IMR-90 (cell line): ENCODE data around the gene MTX3. TPM values are rescaled to one million over a fixed set of nuclear protein-coding genes. Genes with fewer than 3 reads are reported as not detected.

Experiments used
- ATAC-seq: fragments of 200-7000 bp; cut with Tn5 transposase; 2 replicates; pipeline ENCODE4 v1.9.1; 2020; ENCODE audit warnings: low read depth, mild to moderate bottlenecking, moderate library complexity
- BruUV-seq: library from RNA; stranded (reverse); fragments of 400-500 nt; replicated peaks from 2 replicates; lab custom pipeline; 2021; lab: Mats Ljungman, UMichigan
- CTCF ChIA-PET: fragments of 300-600 bp; formaldehyde crosslinking; extraction: SDS; loops from one replicate; lab custom pipeline; 2021; ENCODE audit warnings: antibody characterized with exemption; lab: Yijun Ruan, JAX
- POLR2A ChIA-PET: fragments of 300-600 bp; sonication (Branson Sonifier 250); formaldehyde crosslinking; loops from one replicate; lab custom pipeline; 2022; ENCODE audit warnings: antibody characterized with exemption; ENCODE audit not compliant: unreplicated experiment; lab: Charles Lee
- DNase-seq: peaks from one replicate; pipeline ENCODE4 v3.0.0; 2013
- H2AFZ ChIP-seq: replicated peaks from 2 replicates; pipeline ENCODE3; 2013; ENCODE audit warnings: low read length, mild to moderate bottlenecking; ENCODE audit not compliant: poor library complexity
- H2AK5ac ChIP-seq: 2 replicates; pipeline ENCODE4 v1.6.1; 2013; ENCODE audit warnings: low read depth, low read length, inconsistent platforms
- H2AK9ac ChIP-seq: replicated peaks from 2 replicates; pipeline ENCODE3; 2013; ENCODE audit warnings: mild to moderate bottlenecking, low read depth, low read length, moderate library complexity; ENCODE audit not compliant: poor library complexity
- H2BK120ac ChIP-seq: 2 replicates; pipeline ENCODE4 v1.6.1; 2013; ENCODE audit warnings: low read depth, low read length, inconsistent platforms
- H2BK15ac ChIP-seq: 3 replicates; pipeline ENCODE4 v1.6.1; 2013; ENCODE audit warnings: low read depth, low read length, inconsistent platforms
- H2BK20ac ChIP-seq: 2 replicates; pipeline ENCODE4 v1.6.1; 2013; ENCODE audit warnings: low read depth, mild to moderate bottlenecking, inconsistent platforms, low read length, moderate library complexity
- H2BK5ac ChIP-seq: 2 replicates; pipeline ENCODE4 v1.6.1; 2013; ENCODE audit warnings: mild to moderate bottlenecking, low read depth, low read length, inconsistent platforms; ENCODE audit not compliant: poor library complexity, severe bottlenecking
- H3K14ac ChIP-seq: replicated peaks from 2 replicates; pipeline ENCODE4 v1.6.1; 2013; ENCODE audit warnings: low read depth, low read length, inconsistent platforms
- H3K18ac ChIP-seq: 2 replicates; pipeline ENCODE4 v1.6.1; 2013; ENCODE audit warnings: low read depth, low read length, control low read depth
- H3K23ac ChIP-seq: 2 replicates; pipeline ENCODE4 v1.6.1; 2013; ENCODE audit warnings: low read depth, low read length, inconsistent platforms
- H3K27ac ChIP-seq: 2 replicates; pipeline ENCODE4 v1.5.1; 2013; ENCODE audit warnings: mild to moderate bottlenecking, control low read depth, low read length; ENCODE audit not compliant: insufficient read depth
- H3K27me3 ChIP-seq: 2 replicates; pipeline ENCODE4 v1.6.1; 2013; ENCODE audit warnings: low read length; ENCODE audit not compliant: control insufficient read depth, insufficient read depth
- H3K36me3 ChIP-seq: 2 replicates; pipeline ENCODE4 v1.6.1; 2013; ENCODE audit warnings: low read length, mixed read lengths; ENCODE audit not compliant: control insufficient read depth, insufficient read depth
- H3K4ac ChIP-seq: 2 replicates; pipeline ENCODE4 v1.6.1; 2013; ENCODE audit warnings: low read depth, low read length, inconsistent platforms
- H3K4me1 ChIP-seq: 2 replicates; pipeline ENCODE4 v1.6.1; 2013; ENCODE audit warnings: low read length, mixed read lengths; ENCODE audit not compliant: control insufficient read depth, insufficient read depth
- H3K4me2 ChIP-seq: 2 replicates; pipeline ENCODE4 v1.6.1; 2013; ENCODE audit warnings: low read depth, mild to moderate bottlenecking, control low read depth, low read length, moderate library complexity
- H3K4me3 ChIP-seq: 2 replicates; pipeline ENCODE4 v1.5.1; 2013; ENCODE audit warnings: low read depth, mild to moderate bottlenecking, control low read depth, low read length, moderate library complexity; ENCODE audit not compliant: insufficient read depth
- H3K56ac ChIP-seq: 2 replicates; pipeline ENCODE4 v1.6.1; 2013; ENCODE audit warnings: low read length, inconsistent platforms; ENCODE audit not compliant: insufficient read depth; ENCODE audit errors: extremely low read depth
- H3K79me1 ChIP-seq, 2 experiments: 2 replicates each; pipeline ENCODE4 v1.6.1; 2013; ENCODE audit warnings: low read length in 2 of 2, inconsistent platforms in 1 of 2, low read depth in 1 of 2
- H3K9ac ChIP-seq: 2 replicates; pipeline ENCODE4 v1.6.1; 2013; ENCODE audit warnings: low read depth, low read length, control low read depth
- H3K9me1 ChIP-seq: 2 replicates; pipeline ENCODE4 v1.6.1; 2013; ENCODE audit warnings: low read length, inconsistent platforms; ENCODE audit not compliant: insufficient read depth
- H3K9me3 ChIP-seq: 2 replicates; pipeline ENCODE4 v1.6.1; 2013; ENCODE audit warnings: low read length; ENCODE audit not compliant: control insufficient read depth, insufficient read depth
- H4K20me1 ChIP-seq: 2 replicates; pipeline ENCODE4 v1.6.1; 2013; ENCODE audit warnings: low read length, inconsistent platforms; ENCODE audit not compliant: insufficient read depth
- H4K5ac ChIP-seq: 2 replicates; pipeline ENCODE4 v1.6.1; 2013; ENCODE audit warnings: mild to moderate bottlenecking, low read depth, low read length, control low read depth
- H4K8ac ChIP-seq, 2 experiments: 2 replicates each; pipeline ENCODE4 v1.6.1; 2013; ENCODE audit warnings: low read depth in 2 of 2, low read length in 2 of 2, control low read depth in 1 of 2, inconsistent platforms in 1 of 2
- H4K91ac ChIP-seq: 2 replicates; pipeline ENCODE4 v1.6.1; 2013; ENCODE audit warnings: low read depth, low read length, inconsistent platforms; ENCODE audit not compliant: insufficient read depth
- ELK1 ChIP-seq: fragments of 150-350 bp; IDR thresholded peaks from 2 replicates; pipeline ENCODE4 v1.6.1; 2016; ENCODE audit warnings: low read depth, mild to moderate bottlenecking, low read length, moderate library complexity, borderline replicate concordance
- FOS ChIP-seq: fragments of 150-350 bp; IDR thresholded peaks from 2 replicates; pipeline ENCODE4 v1.6.1; 2016; ENCODE audit warnings: low read depth, low read length
- MAFK ChIP-seq: IDR thresholded peaks from 2 replicates; pipeline ENCODE4 v1.6.1; 2012; ENCODE audit warnings: low read depth, low read length, improper control_type of control experiment
- POLR2A ChIP-seq: IDR thresholded peaks from 2 replicates; pipeline ENCODE4 v1.6.1; 2012; ENCODE audit warnings: mild to moderate bottlenecking, low read depth, low read length
- RAD21 ChIP-seq: IDR thresholded peaks from 2 replicates; pipeline ENCODE4 v1.6.1; 2012; ENCODE audit warnings: low read length, improper control_type of control experiment
- WGBS, 2 experiments: methylation state at CpG; one replicate each; pipeline versions ENCODE4 v1.1.5 to v1.1.7; 2013; ENCODE audit warnings: missing lambda C conversion rate in 2 of 2; ENCODE audit not compliant: insufficient read length in 1 of 2; ENCODE audit errors: extremely low coverage in 2 of 2; 5-methylcytosine and 5-hydroxymethylcytosine counted together
- dilution Hi-C: fragments of 300-500 bp; cut with HindIII; formaldehyde crosslinking; loops from one replicate; pipeline ENCODE4 v1.14.3; 2018; ENCODE audit warnings: low sequenced_read_pairs; ENCODE audit not compliant: unreplicated experiment
- in situ Hi-C: fragments of 300-500 bp; cut with MboI; formaldehyde crosslinking; loops from 3 replicates; pipeline ENCODE4 v1.14.3; 2019; ENCODE audit warnings: low sequenced_read_pairs, inconsistent platforms, mixed read lengths
- intact Hi-C: fragments of 100-400 bp; cut with micrococcal nuclease; formaldehyde crosslinking; loops from 2 replicates; pipeline ENCODE4 v1.10.0; 2022
- polyA plus RNA-seq, 3 experiments: library from polyadenylated mRNA; depleted of rRNA; stranded (reverse); fragments of >200 nt; gene quantifications; 2 replicates each; pipeline ENCODE4 v1.2.3, GENCODE V29; 2012; ENCODE audit warnings: low replicate concordance in 1 of 3
- total RNA-seq: library from RNA; depleted of rRNA; stranded (reverse); fragments of >200 nt; gene quantifications from 2 replicates; pipeline ENCODE4 v1.2.3, GENCODE V29; 2012
- TF ChIP-seq, protein P1 (sequence below): fragments of 150-350 bp; IDR thresholded peaks from 2 replicates; pipeline ENCODE4 v1.6.1; 2017; ENCODE audit warnings: mild to moderate bottlenecking, antibody characterized with exemption, low read length, low read depth
- TF ChIP-seq, protein P2 (sequence below): conservative IDR thresholded peaks from 2 replicates; pipeline ENCODE4 v1.5.1; 2012; ENCODE audit warnings: mild to moderate bottlenecking, low read depth, low read length, improper control_type of control experiment

MTX3 gene
- total and polyA plus RNA-seq, 2 of the 4 experiments (the other 2 are of a cell fraction): 6.6 to 12.7 TPM

DNA sequence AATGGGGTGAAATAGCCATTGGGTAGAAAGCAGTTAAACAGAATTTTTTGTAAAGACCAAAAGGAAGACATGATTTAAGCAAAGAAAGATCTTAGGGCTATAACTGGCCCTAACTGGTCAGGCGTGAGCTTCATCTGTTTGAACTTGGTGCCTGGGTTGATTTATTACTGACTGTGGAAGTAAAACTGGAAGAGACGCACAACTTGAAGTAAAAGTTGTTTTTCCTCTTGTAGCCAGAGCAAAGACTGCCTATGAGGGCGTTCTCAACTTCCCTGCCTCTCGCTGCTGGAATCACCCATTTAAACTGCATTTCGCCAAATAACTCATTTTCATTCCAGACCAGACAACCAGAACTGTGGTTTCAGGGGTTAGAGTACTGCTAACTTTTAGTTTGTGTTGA is 45.6 kb upstream of the MTX3 start:
- no peak overlapping the region for H3K18ac ChIP-seq
- H2BK15ac ChIP-seq: no peak overlapping the region
- H3K4me2 ChIP-seq: no peak overlapping the region
- ATAC-seq (no peak), DNase-seq (no peak)
- in situ Hi-C loops (no loop called here), dilution Hi-C loops (no loop called here), intact Hi-C loops (no loop called here)
- no TSS peak for BruUV-seq
- H3K27ac ChIP-seq: no peak overlapping the region
- no peak overlapping the region for H4K91ac ChIP-seq
- no peaks in the 10 kb centered on the region for H4K20me1 ChIP-seq
- H3K4me1 ChIP-seq: no peaks in the 10 kb centered on the region
- H3K9me3 ChIP-seq: no peaks in the 10 kb centered on the region; the same call in 1 of the 2 replicates
- H3K36me3 ChIP-seq: no peaks in the 10 kb centered on the region
- POLR2A ChIA-PET: no interaction called here
- H2BK5ac ChIP-seq: no peak overlapping the region
- TF ChIP-seq, protein P1, sequence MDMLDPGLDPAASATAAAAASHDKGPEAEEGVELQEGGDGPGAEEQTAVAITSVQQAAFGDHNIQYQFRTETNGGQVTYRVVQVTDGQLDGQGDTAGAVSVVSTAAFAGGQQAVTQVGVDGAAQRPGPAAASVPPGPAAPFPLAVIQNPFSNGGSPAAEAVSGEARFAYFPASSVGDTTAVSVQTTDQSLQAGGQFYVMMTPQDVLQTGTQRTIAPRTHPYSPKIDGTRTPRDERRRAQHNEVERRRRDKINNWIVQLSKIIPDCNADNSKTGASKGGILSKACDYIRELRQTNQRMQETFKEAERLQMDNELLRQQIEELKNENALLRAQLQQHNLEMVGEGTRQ: no peak
- no peak for TF ChIP-seq FOS
- TF ChIP-seq, protein P2, sequence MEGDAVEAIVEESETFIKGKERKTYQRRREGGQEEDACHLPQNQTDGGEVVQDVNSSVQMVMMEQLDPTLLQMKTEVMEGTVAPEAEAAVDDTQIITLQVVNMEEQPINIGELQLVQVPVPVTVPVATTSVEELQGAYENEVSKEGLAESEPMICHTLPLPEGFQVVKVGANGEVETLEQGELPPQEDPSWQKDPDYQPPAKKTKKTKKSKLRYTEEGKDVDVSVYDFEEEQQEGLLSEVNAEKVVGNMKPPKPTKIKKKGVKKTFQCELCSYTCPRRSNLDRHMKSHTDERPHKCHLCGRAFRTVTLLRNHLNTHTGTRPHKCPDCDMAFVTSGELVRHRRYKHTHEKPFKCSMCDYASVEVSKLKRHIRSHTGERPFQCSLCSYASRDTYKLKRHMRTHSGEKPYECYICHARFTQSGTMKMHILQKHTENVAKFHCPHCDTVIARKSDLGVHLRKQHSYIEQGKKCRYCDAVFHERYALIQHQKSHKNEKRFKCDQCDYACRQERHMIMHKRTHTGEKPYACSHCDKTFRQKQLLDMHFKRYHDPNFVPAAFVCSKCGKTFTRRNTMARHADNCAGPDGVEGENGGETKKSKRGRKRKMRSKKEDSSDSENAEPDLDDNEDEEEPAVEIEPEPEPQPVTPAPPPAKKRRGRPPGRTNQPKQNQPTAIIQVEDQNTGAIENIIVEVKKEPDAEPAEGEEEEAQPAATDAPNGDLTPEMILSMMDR: no peak
- no peak for TF ChIP-seq RAD21
- TF ChIP-seq MAFK: no peak
- TF ChIP-seq POLR2A: no peak
- TF ChIP-seq ELK1: no peak
- no peak overlapping the region for H3K4me3 ChIP-seq
- no peak overlapping the region for H3K4ac ChIP-seq
- H3K27me3 ChIP-seq: peaks cover 63% of the 10 kb centered on the region
- no peak overlapping the region for H3K9ac ChIP-seq
- no peak overlapping the region for H2AFZ ChIP-seq
- H2BK20ac ChIP-seq: no peak overlapping the region
- H3K14ac ChIP-seq: no peak overlapping the region
- H3K23ac ChIP-seq: no peak overlapping the region
- H4K5ac ChIP-seq: no peak overlapping the region
- no peaks in the 10 kb centered on the region for H3K79me1 ChIP-seq
- no peak overlapping the region for H2AK9ac ChIP-seq
- no peak overlapping the region for H2BK120ac ChIP-seq
- H3K56ac ChIP-seq: no peak overlapping the region
- CTCF ChIA-PET: interaction anchor here (0.6 kb wide), 1 partner anchor 202 kb away, joined by 4 read pairs; no protein-coding TSS in a partner anchor
- no peaks in the 10 kb centered on the region for H3K9me1 ChIP-seq
- H2AK5ac ChIP-seq: no peak overlapping the region
- H4K8ac ChIP-seq: no peak overlapping the region
- no CpG with 5 or more reads among the region's 5 CpGs for WGBS, 2 experiments
